ENCODE results near the gene PTPRD.
A peak's percentile ranks its signal among the peaks of the same experiment; 100 is the strongest.
"Not testable (repeated sequence)": the region's sequence is repeated elsewhere in the genome, so short reads cannot be mapped to it uniquely, and the experiment has no call there.

The PTPRD gene

DNA sequence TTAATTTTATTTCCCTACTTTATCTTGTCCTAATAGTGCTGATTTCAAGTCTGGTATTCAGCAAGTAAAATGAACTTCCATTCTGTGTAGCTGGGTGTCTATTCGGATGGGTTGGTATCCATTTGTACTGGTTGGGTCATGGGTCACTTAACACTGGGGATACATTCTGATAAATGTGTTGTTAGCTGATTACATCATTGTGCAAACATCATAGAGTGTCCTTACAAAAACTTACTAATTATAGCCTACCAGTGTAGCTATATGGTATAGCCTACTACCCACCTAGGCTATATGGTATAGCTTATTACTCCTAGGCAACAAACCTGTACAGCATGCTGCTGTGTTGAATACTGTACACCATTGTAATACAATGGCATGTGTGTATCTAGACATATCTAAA, 1439.5 kb downstream of the PTPRD start:
- DNase-seq (ENCODE audit: low read depth in 2 of 2) = no peak

DNA sequence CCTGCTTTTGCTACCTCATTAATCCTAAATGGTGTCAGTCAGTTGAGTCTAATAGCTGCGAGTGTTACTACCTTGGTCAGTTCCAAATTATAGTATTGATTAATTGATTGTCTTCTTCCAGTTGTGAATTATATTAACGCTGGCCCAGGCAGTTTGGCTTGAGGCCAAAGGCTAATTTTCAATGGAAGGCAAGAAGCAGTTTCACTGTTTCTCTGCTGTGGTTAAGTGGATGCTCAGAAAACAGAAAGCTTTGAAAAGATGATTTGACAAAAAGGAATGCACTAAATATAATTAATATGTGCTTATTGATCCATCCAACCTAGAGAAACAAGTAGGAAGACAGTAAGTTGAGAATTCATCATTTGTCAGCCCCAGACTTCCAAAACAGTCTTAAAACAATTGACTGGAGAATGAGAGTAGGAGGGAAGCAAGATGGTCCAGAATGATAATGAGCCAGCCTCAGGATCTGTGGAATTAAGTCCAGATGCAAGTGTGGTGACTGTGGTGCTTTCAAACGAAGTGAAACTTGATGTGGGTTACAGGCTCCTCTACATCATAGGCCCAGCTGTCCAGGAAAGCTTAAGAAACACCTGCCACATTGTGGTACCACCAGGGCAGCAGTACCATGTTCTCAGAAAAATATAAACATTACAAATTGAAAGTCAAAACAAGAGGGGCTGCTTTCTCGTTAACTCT, 1442.2 kb downstream of the PTPRD start:
- no peak for DNase-seq (ENCODE audit: low read depth in 2 of 2)

DNA sequence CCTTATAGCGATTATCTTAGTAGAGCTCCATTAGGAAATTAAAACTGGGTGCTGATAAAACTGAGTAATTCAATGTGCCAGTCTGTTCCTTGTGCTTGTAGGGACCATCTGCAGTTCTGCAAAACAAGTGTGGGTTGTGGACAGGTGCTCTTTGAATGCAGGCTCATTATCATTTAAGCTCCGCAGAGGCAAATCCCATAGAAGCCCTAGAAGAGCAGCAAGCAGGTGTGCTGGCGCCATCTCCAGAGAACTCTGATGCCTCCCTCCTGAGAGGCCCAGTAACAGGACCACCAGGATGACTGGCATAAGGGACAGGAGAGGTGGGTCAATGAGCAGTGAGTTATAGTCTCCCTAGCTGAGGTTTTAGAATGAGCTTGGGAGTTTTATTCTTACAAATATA, 1470.8 kb downstream of the PTPRD start:
- no peak for DNase-seq (ENCODE audit: low read depth in 2 of 2)

DNA sequence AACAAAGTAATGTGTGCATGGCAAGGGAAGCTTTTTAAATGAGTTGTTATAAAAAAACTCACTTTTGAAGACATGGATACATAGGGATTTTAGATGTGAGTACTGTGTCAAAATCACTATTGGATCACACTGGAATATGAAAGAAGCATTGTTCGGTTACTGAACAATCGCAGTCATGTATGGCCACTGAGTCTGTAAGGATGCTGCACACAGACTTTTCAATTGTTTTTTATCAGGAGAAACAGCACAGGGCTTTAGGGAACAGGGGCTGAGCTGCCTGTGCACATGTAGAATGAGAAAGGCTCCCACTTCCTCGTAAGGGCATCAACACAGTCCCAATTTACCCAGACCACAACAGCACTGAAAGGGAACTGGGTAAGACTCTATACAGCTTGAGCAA, 1479.3 kb downstream of the PTPRD start:
- DNase-seq (ENCODE audit: low read depth in 2 of 2) = no peak

DNA sequence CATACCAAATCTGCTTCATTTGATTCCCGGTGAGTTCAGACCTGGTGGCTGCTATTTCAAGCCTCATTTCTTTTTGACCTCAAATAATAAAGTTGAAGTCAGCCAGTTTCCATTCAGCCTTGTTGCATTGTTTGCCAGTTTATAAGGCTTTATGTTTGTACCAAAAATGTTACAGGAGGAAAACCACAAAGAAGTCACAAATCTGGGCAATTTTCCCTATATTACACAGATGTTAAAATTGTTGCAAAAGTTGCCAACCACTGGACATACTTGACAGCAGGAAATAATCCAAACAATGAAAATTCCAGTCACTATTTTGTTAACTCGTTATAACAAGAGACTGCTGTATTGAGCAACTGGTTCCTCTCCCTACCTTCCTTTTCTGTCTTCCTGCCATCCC, 1488.2 kb downstream of the PTPRD start:
- peak in 1 of 2 experiments; percentile 2 for DNase-seq (ENCODE audit: low read depth in 2 of 2)

DNA sequence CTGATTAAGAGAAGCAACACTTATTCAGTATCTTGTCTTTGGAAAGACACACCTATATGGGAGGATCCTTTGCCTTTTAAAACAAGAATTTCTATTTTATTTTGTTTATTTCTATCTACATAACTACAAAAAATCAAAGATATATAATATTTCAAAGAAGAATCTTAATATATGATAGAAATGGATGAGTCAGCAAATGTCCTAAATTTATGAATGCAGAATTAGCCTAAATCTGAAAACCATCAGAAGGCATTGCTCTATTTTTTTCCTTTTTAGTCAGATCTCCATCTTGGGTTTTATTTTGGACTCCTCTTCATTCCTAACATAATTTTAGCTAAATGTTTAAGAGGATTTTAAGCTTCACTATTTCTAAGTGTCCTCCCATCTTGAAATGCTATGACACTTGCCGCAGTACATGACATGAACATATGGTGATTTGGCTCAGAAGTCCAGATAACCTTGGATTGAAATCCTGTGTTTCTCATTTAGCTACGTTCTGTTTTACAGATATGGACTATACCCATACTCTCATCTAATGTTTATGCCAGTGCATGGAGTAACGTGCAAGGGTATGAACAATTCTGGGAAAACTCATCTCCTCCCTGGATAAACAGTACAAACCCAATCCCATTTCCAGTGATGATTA, 1490.4 kb downstream of the PTPRD start:
- DNase-seq (ENCODE audit: low read depth in 2 of 2) = no peak

DNA sequence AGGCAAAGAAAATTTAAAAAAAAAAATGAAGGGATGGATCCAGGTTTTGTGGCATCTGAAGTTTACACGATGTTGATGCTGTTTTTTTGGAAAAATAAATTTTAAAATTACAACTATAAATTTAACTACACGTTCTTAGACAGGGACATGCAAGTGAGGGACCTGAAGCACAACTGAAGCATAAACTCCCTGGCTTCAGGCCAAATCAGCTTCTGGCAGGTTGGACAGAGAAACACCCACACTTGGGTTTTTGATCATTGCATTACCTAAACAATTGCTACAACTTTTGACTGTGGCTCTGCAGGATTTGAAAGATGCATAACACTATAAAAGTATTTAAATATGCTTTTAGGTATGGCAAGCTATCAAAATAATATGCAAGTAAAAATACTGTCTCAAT, 1494.9 kb downstream of the PTPRD start:
- no peak for DNase-seq (ENCODE audit: low read depth in 2 of 2)

DNA sequence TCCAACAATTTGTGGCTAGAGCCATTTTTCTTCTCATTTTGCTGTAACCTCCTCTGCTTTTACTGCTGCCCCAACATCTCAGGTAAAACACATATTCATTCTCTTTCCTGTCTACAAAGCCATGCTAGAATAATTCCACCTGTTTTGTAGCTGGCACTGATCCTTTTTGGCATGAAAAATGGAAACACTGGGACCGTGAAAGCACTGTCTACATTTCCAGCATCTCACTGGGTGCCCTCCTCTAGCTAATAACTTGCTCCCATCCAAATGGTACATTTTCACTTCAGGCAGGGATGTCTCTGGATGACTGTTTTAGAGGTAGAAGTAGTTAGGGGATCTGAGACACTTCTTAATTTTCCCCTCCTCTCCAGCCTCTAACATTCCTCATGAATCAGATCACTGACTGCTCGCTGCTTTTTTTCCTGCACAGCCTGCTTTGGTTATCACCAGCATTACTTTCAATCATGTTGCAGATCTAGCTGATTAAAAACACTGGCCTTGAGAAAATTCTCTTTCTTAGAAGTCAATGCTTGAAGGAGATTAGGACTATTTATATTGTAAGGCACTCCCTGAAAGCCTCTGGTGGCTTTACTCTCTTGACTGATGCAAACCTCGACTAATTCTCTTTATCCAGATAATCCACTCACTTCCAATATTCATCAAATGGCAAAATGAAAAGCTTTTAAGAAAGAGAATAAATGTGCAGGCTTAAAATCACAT, 1500.6 kb downstream of the PTPRD start:
- no peak for DNase-seq (ENCODE audit: low read depth in 2 of 2)

DNA sequence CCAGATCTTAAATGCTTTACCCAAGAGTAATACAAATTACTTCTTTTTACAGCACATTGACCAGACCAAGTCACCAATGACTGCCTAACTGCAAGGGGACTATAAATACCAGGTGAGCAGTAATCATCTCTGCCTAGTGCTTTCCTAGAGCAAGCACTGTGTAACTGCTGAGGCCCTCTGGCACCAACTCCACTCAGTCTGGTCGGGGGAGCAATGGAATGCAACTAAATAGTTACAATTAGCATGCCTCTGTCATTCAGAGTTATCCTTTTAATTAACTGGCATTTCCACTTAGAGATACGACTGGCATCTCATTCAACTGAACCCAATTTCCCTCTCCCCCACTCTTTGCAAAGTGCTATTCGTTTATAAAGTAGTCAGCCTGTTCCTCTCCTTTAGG, 1504.2 kb downstream of the PTPRD start:
- no peak for DNase-seq (ENCODE audit: low read depth in 2 of 2)

DNA sequence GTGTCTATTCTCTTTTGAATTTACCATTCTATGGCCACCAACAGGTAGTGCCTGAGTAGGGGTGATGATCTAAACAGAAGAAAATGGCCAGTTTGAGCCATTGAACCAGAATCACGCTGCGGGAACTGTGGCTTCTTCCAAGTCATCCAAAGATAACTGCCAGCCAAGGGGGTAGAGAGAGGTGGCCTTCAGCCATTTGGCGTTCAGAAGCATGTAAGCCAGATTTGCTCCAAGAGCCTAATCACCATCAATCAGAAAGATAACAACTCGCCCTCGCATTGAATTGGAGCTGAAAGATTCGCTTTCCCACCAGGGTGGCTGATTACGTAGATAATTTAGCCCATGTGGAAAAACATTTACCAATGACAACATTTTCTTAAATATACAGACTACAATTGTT, 1510.5 kb downstream of the PTPRD start:
- DNase-seq (ENCODE audit: low read depth in 2 of 2) = no peak

DNA sequence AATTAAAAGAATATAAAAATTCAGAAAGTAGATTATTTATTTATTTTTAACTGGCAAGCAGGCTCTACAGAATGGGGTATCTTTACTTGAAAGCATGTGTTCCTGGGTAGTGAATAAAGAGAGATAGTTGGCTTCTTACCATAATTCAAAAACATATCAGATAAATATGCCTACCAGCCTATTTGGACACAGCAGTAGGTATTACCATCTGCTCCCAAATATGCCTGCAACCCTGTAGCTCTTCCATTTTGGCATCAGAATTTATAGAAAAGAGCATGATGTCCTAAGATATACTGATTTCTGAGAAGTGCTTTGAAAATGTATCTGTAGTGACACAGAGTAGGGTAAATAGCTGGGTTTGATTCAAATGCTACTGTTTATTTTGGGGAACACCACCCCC, 1512.7 kb downstream of the PTPRD start:
- DNase-seq (ENCODE audit: low read depth in 2 of 2) = no peak

DNA sequence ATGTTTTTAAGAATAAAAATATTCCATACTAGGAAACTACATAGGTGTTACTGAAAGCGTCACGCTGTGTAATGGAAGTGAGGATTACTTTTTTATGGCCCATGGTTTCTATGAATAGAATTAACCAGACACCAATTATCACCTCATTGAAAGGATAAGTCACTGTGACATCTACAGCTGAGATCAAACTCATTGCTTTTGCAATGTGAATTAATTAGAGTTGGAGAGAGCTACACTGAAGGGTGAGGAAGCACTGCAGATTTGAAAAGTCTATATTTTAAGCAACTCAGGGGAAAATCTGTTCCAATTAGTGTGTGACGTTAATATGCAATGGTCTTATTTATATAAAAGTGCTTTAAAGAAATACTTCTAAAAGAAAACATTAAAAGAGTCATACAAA, 1513.2 kb downstream of the PTPRD start:
- DNase-seq (ENCODE audit: low read depth in 2 of 2) = no peak

DNA sequence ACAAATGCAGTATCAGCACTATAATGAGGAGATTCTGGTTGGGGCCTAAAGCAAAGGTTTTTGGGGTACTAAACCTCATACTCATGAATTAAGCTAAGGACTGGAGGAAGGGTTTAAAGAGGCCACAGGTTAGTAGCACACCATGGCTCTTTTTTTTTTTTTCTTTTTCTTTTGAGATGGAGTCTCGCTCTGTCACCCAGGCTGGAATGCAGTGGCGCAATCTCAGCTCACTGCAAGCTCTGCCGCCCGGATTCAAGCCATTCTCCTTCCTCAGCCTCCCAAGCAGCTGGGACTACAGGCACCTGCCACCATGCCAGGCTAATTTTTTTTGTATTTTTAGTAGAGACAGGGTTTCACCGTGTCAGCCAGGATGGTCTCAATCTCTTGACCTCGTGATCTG, 1515.5 kb downstream of the PTPRD start:
- DNase-seq (ENCODE audit: low read depth in 2 of 2) = not testable (repeated sequence)

DNA sequence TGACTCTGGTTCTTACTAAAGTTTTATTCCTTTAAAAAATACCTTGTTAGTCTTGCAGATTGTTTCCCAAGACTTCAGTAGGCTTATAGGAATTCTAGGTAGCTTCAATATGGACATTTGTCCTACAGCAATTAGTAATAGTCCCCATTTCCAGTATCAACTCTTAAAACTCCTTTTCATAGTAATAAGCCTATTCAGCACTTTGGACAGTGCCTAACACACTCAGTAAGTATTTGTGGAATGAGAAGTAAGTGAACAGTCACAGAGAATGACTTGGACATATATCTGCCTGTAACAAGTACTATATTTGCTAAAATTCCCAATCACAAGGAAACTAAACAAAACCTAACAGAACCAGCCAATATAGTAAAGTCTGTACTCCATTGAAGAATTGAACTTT, 1521.4 kb downstream of the PTPRD start:
- no peak for DNase-seq (ENCODE audit: low read depth in 2 of 2)

DNA sequence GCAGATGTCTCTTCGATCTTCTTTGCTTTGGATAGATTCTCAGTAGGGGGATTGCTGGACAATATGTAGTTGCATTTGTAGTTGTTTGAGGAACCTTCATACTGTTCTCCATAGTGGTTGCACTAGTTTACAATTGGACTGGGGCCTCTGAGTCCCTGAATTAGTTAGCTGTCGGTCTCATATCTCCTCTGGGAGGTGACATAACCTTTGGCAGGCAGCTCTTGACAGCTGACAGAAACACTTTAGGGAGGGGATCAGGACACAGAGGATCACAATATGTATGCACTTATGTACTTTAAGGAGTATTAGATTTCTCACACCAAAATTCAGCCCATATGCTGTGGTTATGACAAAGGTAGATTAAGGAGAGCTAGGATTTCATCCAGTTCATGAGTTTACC, 1533.3 kb downstream of the PTPRD start:
- DNase-seq (ENCODE audit: low read depth in 2 of 2) = no peak

DNA sequence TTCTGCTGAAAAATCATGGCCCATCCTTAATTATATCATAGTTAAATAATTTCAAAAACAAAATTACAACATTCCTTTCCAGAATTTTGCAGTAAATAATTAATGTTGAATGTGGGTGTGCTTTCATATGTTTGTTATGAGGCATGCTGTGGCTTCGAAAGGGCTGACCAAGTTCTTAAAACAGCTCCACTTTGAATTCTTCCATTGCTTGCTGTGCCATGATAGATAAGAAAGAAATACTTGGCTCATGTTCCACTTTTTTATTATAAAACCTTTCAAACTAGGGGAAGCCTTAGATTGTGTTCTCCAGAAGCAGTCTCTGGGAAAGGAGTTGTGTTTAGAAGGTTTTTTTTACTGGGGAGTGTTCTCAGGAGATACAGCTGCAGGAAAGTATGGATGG, 1534.5 kb downstream of the PTPRD start:
- no peak for DNase-seq (ENCODE audit: low read depth in 2 of 2)

DNA sequence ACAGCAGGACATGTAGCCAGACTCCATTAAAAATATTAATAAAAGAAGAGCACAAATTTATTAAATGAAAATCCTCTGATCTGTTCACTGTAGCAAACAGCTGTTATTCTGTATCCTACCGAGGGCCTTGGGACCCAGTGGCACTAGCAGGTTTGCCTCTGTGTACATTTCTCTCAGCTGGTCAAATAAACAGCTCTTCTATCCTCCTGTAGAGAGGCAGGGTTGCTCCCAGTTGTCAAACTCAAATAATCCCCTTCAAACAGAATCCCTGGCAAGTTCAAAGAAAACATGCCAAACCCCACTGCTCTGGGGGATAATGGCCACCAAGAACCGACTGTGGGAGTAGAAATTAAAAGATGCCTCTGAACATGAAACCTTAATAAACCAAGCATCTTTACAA, 1551.2 kb downstream of the PTPRD start:
- no peak for DNase-seq (ENCODE audit: low read depth in 2 of 2)

DNA sequence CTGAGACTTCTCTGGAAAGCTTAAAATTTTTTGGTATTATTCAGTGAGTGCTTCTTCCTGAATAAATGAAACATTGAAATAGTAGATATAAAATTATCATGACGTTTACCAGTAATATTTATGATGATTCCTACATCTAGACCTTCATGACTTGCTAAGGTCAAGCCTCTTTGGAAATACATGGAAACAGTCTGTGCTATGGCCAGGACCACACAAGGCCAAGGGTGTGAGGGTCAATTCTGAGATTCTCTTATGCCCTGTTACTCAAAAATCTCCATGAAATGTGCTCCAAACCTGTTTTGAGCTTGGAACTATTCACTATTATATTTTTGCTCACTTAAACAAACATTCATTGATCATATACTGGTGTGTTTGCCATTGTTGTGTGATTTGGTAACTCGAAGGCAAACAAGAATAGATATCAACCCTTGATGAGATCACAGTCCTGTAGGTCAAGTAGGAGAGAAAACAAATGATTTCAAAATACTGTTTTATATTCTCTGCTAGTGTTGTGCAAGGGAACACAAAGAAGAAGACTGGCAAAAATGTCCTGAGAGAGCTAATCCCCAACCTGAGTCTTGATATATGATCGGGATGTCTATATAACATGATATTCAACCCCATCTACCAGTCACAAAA, 1558.3 kb downstream of the PTPRD start:
- DNase-seq (ENCODE audit: low read depth in 2 of 2) = no peak

DNA sequence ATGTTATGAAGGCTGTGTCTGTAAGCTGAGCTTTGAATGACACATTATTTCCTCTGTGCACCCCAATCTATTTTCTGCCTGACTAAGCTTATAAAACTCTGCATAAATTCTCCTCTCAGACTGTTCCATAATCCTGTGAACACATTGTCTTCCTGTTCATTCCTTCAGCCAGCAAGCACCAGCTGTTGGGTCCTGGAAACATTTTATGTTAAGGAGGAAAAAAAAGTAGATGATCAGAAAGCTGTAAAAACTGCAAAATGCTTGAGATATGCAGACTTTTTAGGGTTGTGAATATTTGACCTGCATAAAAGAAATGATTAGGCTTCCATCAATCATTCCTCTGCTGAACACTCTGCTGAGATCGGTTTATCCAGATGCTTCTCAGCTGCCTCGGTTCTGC, 1567.2 kb downstream of the PTPRD start:
- DNase-seq (ENCODE audit: low read depth in 2 of 2) = no peak

DNA sequence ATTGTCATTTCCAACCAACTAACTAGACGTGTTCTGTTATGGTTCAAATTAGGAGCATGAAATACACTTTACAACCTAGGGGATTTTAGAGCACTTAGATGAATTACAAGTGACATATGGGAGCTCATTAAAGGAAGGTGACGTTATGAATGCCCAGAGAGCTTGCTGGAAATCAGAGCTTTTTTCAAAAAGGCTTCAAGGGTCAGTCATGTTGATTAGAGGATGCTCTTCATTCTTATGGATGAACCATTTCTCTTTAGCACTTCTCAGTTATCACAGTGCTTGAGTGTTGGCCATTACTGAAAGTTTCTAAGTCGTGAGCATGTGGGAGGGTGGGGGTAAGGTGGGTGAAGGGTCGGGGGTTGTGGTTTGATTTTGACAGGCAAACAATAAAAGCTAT, 1567.7 kb downstream of the PTPRD start:
- no peak for DNase-seq (ENCODE audit: low read depth in 2 of 2)

DNA sequence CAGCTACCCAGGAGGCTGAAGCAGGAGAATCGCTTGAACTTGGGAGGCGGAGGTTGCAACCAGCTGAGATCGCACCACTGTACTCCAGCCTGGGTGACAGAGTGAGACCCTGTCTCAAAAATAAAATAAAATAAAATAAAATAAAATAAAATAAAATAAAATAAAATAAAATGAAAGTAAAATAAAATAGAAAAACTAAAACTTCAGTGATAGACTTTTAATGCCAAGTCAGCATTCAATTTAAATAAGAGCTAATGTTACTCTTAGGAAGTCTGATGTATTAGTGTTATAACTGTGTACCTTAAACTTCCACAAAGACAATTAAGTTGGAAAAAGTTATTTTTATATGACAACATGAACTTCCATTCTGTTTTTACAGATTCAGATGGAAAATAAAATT, 1569.0 kb downstream of the PTPRD start:
- not testable (repeated sequence) for DNase-seq (ENCODE audit: low read depth in 2 of 2)

DNA sequence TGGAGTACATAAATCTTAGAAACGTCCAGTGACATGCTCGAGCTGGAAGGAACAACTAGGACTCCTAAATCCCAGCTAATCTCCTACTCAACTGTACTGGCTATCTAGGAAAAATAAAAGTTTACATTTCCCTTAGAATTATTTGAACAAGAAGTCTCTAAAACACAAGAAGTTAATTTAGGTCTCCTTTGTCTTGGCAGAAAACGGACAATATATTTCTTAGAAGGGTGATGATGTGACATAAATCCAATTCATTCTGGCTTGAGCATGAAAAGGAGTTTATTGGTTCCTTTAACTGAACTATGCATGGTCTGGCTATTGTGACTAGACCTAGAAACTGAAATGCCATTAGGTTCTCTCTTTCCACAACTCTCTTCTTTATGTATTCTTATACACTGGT, 1571.0 kb downstream of the PTPRD start:
- DNase-seq (ENCODE audit: low read depth in 2 of 2) = no peak

DNA sequence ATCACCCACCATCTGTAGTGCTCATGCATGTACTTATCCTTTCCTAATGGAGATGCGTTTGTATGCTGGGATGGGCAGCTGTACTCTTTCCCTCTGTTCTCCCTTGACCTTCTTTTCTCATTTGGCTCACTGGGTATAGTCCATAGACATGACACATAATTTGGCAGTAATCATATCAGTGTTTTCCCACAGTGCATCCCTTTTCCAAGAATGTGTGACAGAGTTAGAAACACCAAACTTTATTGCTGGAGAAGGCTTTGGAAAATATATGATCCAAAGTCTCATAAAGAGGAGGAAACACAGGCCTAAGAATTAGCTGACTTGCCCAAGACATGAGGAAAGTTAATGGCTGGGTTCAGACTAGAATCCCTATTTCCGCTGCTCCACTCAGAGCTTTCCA, 1579.8 kb downstream of the PTPRD start:
- DNase-seq (ENCODE audit: low read depth in 2 of 2) = no peak
